Ecto neural progenitor cell (in vitro differentiated cells): ENCODE measurements around the gene ZC3H18.
A peak's percentile ranks its signal among the peaks of the same experiment; 100 is the strongest.

Experiments
- DNase-seq: peaks from one replicate; pipeline ENCODE4 v3.0.0-alpha.2; 2018; ENCODE audit warnings: low spot score

Gene ZC3H18

GRCh38 chr16:88623858-88624257 is 53.7 kb downstream of the ZC3H18 start:
- DNase-seq = no peak

GRCh38 chr16:88624481-88624880 is 54.3 kb downstream of the ZC3H18 start:
- DNase-seq = no peak

GRCh38 chr16:88624977-88625576 is 54.9 kb downstream of the ZC3H18 start:
- DNase-seq = no peak

GRCh38 chr16:88626646-88627045 is 56.4 kb downstream of the ZC3H18 start:
- DNase-seq = no peak

- peak; percentile 41 for DNase-seq
Observed at GRCh38 chr16:88627531-88628411, 57.6 kb downstream of the ZC3H18 start.

GRCh38 chr16:88628512-88628974 is 58.3 kb downstream of the ZC3H18 start:
- peak; percentile 75 for DNase-seq

- no peak for DNase-seq
Observed at GRCh38 chr16:88629835-88630234, 59.6 kb downstream of the ZC3H18 start.

GRCh38 chr16:88630433-88630832 is 60.2 kb downstream of the ZC3H18 start:
- no peak for DNase-seq

GRCh38 chr16:88630941-88631340 is 60.7 kb downstream of the ZC3H18 start:
- DNase-seq = no peak

GRCh38 chr16:88631384-88631783 is 61.2 kb downstream of the ZC3H18 start:
- no peak for DNase-seq

- DNase-seq = no peak
Observed at GRCh38 chr16:88631920-88632586, 61.9 kb downstream of the ZC3H18 start.

- no peak for DNase-seq
Observed at GRCh38 chr16:88632587-88632930, 62.4 kb downstream of the ZC3H18 start.

- DNase-seq = peak; percentile 69
Observed at GRCh38 chr16:88633684-88634140, 63.5 kb downstream of the ZC3H18 start.

GRCh38 chr16:88634141-88634993 is 64.2 kb downstream of the ZC3H18 start:
- peak; percentile 85 for DNase-seq

- no peak for DNase-seq
Observed at GRCh38 chr16:88634994-88635670, 64.9 kb downstream of the ZC3H18 start.

- no peak for DNase-seq
Observed at GRCh38 chr16:88635671-88636319, 65.6 kb downstream of the ZC3H18 start.

GRCh38 chr16:88636488-88637265 is 66.5 kb downstream of the ZC3H18 start:
- no peak for DNase-seq

- no peak for DNase-seq
Observed at GRCh38 chr16:88638323-88639230, 68.4 kb downstream of the ZC3H18 start, which contains the start of gene IL17C. Gene IL17C, plus strand, starts transcription at chr16:88638572. Its CDS starts 70 bp downstream, at chr16:88638642.
